ENCODE measurements around the gene HOXD3. TPM values are rescaled to one million over a fixed set of nuclear protein-coding genes. Genes with fewer than 3 reads are reported as not detected.

Gene HOXD3
- polyA plus RNA-seq, 2 of the 4 experiments (the other 2 are of a cell fraction): 0.18 to 0.27 TPM

GRCh38 chr2:176145085-176145969 lies 11.8 kb upstream of the HOXD3 start:
- ChIA-PET POLR2A (no interaction called here), CTCF (interaction anchor here (0.8 to 11.6 kb wide), 5 partner anchors 308 to 1003 kb away, joined by 3 to 196 read pairs (median 26); no protein-coding TSS in a partner anchor)
- H3K4me2 ChIP-seq: no peak overlapping the region
- DNase-seq (ENCODE audit: low read depth in 1 of 2, low spot score in 1 of 2): no peak
- TF ChIP-seq CHD2 (IDR thresholded peaks at IDR 0.05; ENCODE audit: low read length, partially characterized antibody) (no peak), ZNF302 (CRISPR knock-in tag; IDR thresholded peaks at IDR 0.05) (no peak), HMGXB4 (CRISPR knock-in tag; IDR thresholded peaks at IDR 0.05; ENCODE audit: borderline replicate concordance) (no peak), CHD4 (IDR thresholded peaks at IDR 0.05; ENCODE audit: borderline replicate concordance) (no peak), EHF (CRISPR knock-in tag; IDR thresholded peaks at IDR 0.05) (no peak), FOSB (CRISPR knock-in tag; IDR thresholded peaks at IDR 0.05) (no peak)
- no peak for ATAC-seq
- no peak overlapping the region for H3K27ac ChIP-seq
- no peak for FAIRE-seq
- no peaks in the 10 kb centered on the region for H3K4me1 ChIP-seq
- H3K4me3 ChIP-seq: no peak overlapping the region
- H3K9me3 ChIP-seq: no peaks in the 10 kb centered on the region
- 52% methylated on average over 4 of the region's 4 CpGs for WGBS (ENCODE audit: missing lambda C conversion rate)

GRCh38 chr2:176146101-176146500 lies 11.0 kb upstream of the HOXD3 start:
- Histone ChIP-seq H3K4me2 (no peak overlapping the region), H3K4me3 (no peak overlapping the region), H3K9me3 (no peaks in the 10 kb centered on the region), H3K27ac (no peak overlapping the region), H3K4me1 (no peaks in the 10 kb centered on the region)
- no peak for DNase-seq (ENCODE audit: low read depth in 1 of 2, low spot score in 1 of 2)
- POLR2A ChIA-PET: no interaction called here
- CTCF ChIA-PET: interaction anchor here (1.2 to 11.6 kb wide), 3 partner anchors 309 to 507 kb away, joined by 5 to 196 read pairs (median 5); no protein-coding TSS in a partner anchor
- FAIRE-seq: no peak
- 70% methylated on average over 6 of the region's 6 CpGs for WGBS (ENCODE audit: missing lambda C conversion rate)
- TF ChIP-seq HEYL (CRISPR knock-in tag; IDR thresholded peaks at IDR 0.05) (no peak), ATOH8 (CRISPR knock-in tag; IDR thresholded peaks at IDR 0.05; ENCODE audit: low read depth) (no peak), ELK1 (IDR thresholded peaks at IDR 0.05; ENCODE audit: low read depth, low read length) (no peak), USF2 (IDR thresholded peaks at IDR 0.05) (no peak), NFE2L2 (conservative IDR thresholded peaks at IDR 0.05; ENCODE audit: low read length) (no peak), GATA3 (IDR thresholded peaks at IDR 0.05; ENCODE audit: borderline replicate concordance) (no peak), HDAC2 (IDR thresholded peaks at IDR 0.05) (no peak), CHD2 (IDR thresholded peaks at IDR 0.05; ENCODE audit: low read length, partially characterized antibody) (no peak), MAX (IDR thresholded peaks at IDR 0.05) (no peak), CHD4 (IDR thresholded peaks at IDR 0.05; ENCODE audit: borderline replicate concordance) (no peak), MAZ (IDR thresholded peaks at IDR 0.05; ENCODE audit: borderline replicate concordance, low read depth, low read length) (no peak), KDM1A (IDR thresholded peaks at IDR 0.05; ENCODE audit: low read depth) (no peak), ZC3H11A (IDR thresholded peaks at IDR 0.05) (no peak), BHLHE40 (IDR thresholded peaks at IDR 0.05; ENCODE audit: low read depth, low read length) (no peak), RAD21 (conservative IDR thresholded peaks at IDR 0.05 in 1 of 2, IDR thresholded peaks at IDR 0.05 in 1 of 2) (no peak)
- no peak for ATAC-seq

All from A549 (cell line).